Fibroblast of peridontal ligament (primary cell): ENCODE data around the gene CCDC116.

ENCODE experiments used
- DNase-seq: peaks from one replicate; pipeline ENCODE4 v3.0.0-alpha.2; 2010; ENCODE audit errors: extremely low read depth

Gene CCDC116

DNA sequence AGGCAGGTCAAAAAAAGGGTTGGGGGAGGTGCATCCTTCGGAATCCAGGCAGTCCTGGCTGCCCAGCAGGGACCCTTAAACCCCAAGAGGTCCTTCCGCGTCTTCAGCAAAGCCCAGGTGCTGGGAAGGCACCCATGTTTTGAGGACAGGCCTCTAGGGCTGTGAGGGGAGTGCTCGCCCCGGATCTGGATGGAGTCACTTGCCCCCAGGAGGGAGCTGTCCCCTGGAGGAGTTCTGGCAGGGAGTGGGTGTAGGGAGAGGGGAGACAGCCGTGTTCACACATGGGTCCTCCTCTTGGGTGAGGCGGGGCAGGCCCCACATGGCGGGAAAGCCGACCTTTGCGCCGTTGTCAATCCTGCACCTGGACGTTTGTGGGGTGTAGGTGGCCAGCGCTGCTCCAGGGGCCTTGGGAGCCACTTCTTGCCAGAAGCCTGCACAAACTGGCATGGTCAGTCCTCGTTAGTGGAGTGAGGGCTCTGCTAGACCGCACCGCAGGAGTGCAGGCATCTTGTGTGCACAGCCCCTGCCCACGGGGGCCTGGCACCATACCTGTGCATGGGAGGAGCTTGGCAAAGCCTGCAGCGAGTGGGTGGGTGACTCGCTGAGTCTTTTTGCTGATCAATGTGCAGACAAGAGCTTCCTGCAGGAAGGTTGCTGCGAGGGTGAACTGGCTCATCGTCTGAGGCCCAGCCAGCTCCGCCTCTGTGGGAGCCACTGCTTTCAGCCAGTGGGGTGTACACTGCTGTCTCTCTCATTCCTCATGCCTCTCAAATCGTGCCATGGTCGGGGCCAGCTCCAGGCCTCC lies 49.2 kb downstream of the CCDC116 start:
- no peak for DNase-seq

GRCh38 chr22:21682385-21683175 lies 50.0 kb downstream of the CCDC116 start:
- no peak for DNase-seq

DNA sequence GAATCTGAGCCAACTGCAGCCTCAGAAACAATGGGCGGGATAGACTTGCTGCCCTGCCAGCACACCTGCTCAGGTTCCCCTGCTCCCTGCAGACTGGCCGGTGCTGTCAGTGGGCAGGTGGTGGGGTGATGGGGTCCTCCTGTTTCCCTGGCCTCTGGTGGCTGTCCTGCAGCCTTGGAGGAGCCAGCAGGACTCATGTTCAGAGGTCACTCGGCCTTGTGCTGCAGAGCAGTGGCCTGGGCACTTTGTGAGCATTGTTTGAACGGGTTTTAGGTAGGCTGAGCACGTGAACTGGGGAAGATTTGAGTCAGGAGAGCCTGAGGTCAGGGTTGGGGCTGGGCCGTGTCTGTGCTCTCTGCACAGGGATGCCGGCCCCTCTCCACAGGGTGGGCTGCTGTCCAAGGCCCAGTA lies 50.8 kb downstream of the CCDC116 start:
- DNase-seq, result no peak

- DNase-seq, result no peak
Measured at GRCh38 chr22:21684492-21685163, 52.1 kb downstream of the CCDC116 start.

GRCh38 chr22:21685164-21685513 lies 52.6 kb downstream of the CCDC116 start:
- DNase-seq, result no peak

DNA sequence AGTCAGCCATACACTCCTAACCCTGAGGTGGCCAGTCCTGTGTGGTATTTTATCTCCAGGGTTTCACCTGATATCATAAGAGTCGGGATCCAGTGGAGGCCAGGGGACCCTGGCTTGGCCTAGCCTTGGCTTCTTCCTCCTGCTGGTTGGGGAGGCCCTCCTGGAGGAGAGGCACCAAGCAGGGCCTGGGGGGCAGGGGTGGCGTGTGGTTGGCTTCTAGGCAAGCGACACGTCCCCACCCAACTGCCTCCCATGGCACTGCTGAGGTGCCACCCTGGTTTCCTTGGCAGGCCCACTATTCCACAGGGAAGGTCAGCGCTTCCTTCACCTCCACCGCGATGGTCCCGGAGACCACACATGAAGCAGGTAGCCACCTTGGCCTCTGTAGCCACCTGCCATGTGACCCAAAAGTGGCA lies 53.6 kb downstream of the CCDC116 start:
- no peak for DNase-seq
